Activated effector memory CD4-positive, alpha-beta T cell treated with anti-CD3 and anti-CD28 coated beads, Interleukin-2, amount 50 U/mL, for 16 hours (primary cell): Measurements from ENCODE around the gene DGKD.

ENCODE experiments used
- DNase-seq: peaks from one replicate; pipeline ENCODE4 v3.0.0-alpha.2; 2020

The DGKD gene

DNA sequence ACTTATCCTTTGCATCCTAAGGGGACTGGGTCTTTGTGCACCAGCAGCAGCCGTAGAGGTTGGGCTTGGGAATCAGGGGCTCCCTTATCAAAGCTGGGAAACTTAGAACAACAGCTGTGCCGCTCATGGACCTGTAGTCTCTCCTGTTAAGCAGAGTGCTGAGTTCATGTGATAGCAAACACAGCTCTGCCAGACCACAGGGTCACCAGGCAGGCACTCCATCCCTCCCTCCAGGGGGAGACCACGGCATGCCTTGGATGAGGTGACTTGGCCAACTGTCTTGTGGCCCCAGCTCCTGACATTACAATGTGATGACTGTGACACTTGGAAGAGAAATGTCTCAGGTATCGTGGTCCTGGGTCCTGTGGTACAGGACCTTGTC lies 60.0 kb downstream of the DGKD start:
- no peak for DNase-seq

DNA sequence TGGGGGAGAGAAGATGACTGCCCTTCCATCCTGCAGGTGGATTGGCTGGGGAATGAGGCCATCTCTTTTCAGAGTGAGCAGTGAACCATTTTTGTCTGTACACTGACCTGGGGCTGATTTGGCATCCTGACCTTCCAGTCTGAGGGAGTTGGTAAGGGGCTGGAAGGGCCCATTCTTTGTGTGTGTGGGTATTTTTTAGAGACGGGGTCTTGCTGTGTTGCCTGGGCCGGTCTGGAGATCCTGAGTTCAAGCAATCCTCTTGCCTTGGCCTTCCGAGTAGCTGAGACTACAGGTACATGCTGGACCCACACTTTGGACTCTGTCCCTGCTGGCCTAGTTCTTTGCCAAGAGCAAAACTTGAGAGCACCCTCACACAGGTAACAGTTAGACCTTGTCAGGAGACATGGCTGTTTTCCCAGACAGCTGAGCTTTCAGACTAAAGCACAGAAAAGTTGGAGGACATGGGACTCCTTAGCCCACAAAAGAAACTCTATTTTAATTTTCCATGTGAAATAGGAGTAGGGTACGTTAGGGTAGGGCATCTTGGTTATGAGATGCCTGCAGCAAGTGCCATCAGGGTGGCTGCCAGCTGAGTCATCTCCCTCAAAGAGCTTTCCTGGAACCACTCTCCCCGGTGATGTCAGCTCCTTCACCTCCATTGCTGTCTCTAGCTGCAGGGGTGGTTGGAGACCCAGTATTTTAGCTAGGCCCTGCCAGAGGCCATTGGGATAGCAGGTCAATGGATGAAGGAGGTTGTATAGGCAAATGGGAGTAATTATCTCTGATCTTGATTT lies 60.7 kb downstream of the DGKD start:
- DNase-seq: peak; percentile 79

DNA sequence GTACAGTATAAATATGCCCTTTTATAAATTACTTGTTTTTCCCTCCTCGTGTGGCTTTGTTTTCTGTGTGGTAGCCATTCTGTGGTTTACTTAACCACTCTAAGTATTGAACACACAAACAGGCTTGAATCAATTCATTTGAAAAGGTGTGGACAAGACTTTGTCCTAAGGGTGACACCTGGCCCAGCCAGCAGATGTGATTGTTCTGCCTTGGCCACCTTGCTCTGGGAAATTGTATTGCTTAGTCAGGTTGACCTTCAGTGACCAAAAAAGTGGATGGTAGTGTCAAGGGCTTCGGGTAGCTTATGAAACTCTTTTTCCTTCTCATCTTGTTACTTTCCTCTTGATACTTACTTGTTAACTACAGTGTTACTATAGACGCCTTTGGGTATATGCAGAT lies 61.9 kb downstream of the DGKD start:
- no peak for DNase-seq

DNA sequence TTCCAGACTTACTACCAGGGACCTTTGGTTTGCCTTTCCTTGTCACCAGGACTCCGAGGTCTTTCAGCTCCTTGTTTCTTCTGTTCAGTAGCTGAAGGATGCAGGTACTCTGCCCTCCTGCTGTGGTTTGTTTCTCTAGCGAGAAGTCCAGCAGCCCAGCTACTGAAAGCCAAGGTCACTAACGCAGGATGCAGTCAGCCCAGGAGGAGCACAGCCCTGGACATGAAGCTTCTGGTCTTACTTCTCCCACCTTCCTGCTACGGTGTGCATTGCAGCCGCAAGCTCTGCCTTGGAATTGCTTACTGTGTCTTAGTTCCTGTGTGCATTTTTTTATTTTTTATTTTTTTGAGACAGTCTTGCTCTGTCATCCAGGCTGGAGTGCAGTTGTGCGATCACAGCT lies 62.4 kb downstream of the DGKD start:
- DNase-seq: no peak

DNA sequence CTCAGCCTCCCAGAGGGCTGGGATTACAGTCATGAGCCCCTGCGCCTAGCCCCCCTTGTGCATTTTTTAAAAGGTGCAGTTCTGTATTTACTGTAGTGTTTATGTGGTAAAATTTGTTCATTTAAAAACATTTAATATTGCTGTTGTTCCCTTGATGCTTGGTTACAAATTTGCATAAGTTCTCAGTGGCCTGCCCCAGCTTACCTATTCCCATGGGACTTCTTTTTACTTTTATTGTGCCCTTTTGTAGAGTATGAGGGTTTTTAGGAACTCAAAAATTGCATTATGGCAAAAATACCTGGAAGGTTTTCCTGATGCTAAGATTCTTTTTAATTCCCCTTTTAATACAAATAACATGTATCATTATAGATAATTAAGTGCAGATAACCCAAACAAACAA lies 63.0 kb downstream of the DGKD start:
- no peak for DNase-seq

DNA sequence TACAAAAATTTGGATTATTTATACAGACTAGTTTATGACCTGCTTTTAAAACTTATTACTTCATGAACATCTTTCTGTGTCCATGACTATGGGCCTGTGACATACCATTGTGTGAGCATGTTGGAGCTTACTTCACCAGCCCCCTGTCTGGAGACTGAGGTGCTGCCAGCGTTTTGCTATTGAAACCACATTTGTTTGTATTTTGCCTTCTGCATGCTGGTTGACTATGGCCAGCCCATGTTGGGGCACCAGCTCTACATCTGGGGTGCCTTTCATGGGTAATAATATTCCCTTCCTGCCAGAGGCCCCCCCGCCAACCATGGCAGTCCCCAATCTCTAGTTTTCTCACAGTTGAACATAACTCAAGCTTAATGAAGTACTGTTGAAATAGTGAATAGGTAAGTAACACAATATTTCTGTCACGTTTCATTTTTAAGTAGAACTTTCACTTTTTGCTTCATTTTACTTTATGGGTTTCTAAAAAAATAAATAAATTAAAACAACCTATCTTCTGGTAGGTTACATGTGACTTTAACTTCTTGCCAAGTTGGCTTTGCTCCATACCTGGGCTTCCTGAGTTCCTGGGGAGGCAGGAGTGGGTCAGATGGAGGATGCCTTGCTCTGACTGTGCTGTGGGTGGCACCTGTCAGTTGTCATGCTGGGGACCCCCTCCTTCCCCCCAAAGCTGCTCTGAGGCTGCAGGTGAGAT lies 63.9 kb downstream of the DGKD start:
- DNase-seq: no peak

DNA sequence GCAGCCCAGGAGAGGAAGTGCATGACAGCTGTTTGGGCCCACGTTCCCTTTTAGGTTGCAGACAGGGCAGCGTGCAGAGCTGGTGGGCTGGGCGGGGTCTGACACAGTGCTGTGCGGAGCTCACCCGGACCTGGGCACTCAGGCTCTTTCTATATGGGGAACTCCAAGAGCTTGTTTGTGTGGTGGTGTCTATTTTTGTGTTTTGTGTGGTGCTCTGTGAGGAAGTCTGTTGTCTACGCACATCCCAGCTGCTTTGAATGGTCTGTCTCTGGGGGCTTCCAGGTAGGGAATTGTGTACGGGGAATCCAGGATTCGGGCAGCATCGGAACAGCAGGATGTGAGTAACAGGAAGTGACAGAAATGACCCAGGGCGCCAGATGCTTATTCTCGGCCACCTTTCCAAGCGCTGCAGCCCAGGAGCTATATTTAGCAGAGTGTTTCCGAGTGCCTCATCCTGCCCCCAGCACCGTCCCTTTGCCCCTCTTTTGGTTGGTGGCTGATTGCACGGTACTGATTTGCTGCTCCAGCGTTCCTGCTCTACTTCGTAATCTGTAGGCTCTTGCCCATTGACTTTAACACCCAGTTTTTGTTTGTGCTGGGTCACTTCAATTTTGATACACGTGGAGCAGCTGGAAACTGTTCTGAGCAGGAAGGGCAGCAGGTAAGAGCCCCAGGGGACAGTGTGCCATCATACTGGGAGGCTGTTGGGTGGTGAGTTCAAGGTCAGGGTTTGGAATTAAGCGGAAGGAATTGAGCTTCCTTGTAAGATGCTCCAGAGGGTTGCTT lies 64.7 kb downstream of the DGKD start:
- peak; percentile 77 for DNase-seq

DNA sequence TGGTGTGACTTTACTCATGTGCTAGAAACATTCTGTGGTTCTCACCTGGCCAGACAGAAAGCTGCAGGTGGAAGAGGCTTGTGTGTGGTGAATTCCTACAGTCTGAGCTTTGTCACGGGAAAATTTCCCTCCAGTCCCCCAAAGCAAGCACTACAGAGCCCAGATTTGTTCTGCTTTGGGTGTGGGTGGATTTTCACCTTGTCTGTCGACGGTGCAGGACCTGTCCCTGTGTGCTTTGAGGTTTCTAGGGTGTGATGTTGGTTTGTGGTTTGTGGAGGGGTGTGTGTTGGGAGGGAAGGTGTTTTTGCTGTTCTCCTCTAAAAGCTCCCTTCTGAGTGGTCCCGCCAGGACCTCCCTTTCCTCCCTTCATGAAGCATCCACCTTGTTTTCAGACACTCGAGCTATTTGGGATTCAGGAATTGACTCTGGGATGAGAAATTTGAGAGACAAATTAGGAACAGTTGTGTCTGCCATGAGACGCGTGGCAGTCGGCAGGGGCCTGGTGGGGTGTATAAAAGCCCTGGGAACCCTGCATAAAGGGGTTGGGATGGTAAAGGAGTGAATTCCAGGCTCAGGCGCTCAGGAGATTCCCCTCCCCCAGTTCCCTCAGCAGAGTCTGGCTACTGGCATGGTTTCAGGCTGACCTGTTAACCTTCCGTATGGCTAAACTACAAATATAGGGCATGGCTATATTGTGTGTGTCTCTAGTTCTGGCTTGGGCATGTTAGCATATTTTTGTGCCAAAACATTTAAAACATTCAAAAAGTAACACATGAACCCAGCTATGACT lies 65.5 kb downstream of the DGKD start:
- DNase-seq: peak; percentile 76

DNA sequence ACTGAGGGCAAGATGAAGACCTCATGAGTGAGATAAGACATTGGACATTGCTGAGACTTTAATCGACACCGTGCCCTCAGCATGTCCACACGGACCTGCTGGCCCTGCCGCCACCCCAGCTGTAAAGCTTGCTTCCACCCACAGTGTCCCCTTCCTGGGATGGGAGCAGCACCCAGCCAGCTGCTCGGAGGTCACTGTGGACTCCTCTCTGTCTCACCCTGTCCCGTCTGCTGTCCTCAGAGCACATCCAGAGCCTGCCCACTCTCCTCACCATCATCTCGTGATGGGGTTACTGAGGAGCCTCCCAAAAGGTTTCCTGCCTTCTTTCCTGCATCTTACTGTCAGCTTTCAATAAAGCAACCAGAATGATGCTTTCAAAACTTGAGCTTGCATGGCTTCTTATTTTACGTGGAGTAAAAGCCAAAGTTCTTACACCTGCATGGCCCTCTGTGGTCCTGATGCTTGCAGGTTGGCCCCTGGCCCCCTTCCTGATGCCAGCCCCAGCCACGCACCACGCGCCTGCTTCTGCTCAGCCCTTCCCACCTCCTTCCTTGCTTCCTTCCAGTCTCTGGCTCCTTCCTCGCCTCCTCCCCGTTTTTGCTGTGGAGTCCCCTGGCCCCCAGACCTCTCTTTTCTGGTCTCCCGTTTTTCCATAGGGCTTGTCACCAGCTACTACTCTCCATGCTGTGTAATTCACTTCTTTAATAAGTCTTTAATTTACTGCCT lies 67.0 kb downstream of the DGKD start:
- no peak for DNase-seq

DNA sequence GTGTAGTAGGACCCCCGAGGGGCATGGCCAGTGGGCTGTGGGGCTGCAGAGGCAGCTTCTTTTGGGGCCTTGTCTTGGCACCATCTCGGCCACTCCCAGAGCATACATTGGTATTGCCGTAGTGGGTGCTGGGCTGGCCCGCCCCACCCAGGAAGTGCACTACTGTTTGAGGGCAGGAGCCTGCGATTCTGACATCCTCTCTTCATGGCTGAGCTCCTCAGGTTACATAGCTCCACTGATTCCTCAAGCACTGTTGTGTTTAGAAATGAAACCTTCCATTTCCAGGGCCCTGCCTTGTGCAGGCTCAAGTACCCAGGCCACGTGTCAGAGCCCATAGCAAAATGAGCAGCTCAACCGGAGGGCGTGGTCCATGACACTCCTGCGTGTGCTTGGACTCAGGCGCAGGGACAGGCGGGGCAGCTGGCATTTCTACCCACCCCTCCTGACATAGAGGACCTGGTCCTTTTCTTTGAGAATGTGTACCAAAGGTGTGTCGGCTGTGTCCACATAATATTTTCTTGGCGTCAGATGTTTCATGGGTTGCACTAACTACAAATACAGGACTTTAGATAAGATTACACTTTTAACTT lies 67.9 kb downstream of the DGKD start:
- peak; percentile 85 for DNase-seq

DNA sequence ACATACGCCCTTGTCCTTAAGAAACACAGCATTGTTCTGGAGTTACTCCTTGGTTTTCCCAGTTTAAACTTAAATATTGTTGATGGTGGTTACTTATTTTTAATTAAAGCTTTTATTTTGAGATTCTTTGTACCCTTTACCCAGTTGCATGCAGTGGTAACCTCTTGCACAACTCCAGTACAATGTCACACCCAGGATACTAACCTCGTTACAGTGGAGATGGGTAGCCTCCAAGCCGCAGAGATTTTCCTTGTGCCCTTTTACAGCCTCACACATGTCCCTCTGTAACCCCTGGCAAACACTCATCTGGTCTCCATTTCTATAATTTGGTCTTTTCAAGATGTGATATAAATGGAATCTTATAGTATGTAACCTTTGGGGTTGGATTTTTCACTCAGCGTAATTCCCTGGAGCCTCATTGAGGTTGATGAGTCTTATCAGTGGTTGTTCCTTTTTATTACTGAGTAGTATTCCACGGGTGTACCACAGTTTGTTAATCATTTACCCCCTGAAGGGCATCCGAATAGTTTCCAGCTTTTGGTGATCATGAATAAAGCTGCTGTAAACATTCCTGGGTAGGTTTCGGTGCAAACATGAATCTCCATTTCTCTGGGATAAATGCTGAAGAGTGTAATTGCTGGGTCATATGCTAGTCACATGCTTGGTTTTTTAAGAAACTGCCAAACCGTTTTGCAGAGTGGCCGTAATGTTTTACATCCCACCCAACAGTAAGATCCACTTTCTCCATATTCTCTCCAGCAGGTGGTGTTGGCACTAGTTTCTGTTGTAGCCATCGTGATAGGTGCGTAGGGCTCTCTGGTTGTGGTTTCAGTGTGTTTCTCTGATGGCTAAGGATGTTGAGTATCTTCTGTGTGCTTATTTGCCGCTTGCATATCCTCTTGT lies 68.6 kb downstream of the DGKD start:
- no peak for DNase-seq

DNA sequence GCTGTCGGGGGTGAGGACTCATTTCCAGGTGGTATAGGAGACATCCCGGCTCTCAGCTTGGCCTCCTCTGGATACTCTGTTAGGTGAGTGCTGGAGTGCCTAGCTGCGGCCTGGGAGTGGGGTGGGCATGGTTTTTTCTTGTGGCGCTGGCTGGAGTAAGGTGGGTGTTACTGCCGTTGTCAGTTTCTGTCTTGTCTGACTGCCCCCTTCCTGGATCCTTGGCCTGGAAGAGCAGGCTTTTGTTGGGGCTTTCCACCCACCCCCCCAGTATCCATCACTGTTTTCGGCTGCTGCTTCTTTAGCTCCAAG lies 69.2 kb downstream of the DGKD start:
- DNase-seq: no peak

DNA sequence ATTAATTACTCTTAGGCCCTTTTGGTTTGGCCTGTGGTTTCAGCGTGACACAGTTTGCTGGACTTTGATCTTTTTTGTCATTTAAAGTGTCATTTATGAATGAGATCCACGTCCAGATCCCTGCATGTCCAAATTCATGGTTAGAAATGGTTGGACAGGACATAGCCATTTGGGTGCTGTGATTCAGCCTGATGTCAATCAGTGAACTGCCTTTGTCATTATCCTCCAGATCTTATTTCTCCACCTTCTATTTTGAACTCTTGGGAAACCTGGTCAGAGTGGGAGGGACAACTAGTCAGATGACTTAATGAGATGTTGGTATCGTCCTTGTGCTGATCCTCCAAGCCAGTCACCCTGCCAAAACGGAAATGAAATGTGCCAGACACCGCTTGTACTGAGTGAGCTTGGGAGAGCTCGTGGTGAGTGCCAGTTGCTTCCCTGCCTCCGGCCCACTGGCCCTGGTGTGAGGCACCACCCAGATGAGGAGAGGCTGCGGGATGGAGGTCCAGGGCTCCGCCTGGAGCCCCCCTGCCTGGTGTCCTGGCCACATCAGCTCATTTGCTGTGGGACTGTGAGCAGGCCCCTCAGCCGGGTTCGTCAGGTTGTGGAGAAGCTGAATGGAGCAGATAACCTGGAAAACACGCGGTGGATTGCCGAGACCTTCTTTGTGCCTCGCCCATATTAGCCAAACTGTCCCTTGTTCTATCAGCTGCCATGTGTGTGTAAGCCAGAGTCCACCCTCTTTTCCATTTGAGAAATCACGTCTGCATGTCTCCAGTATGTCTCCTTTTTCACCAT lies 70.1 kb downstream of the DGKD start:
- peak; percentile 47 for DNase-seq

DNA sequence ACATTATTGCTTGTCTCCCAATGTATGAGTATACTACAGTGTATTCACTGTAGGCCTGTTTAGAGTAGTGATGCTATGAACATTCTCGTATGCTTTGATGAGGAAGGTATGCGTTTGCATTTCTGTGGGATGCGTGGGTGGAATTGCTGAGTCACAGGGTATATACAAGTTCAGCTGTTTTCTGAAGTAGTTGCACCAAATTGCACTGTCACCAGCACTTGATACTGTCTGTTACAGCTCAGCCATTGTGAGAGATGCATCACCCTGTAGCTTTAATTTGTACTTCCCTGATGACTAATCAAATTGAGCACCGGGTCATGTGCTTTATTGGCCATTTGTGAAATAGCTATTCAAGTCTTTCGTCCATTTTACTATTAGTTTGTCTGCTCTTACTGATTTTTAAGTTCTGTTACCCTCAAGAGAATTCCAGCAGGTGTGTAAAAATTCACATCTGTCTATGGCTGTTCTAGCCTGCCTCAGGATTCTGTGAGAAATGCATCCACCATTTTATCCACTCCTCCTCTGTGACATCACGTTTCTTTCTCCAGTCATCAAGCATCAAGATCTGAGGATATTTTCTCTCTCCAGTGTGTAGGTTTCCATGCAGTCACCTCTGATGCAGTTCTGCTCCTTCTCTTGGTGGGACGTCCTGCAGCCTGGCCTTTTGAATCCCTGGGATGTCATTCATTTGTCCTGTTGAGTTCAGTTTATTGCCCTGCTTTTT lies 72.5 kb downstream of the DGKD start:
- peak; percentile 88 for DNase-seq

DNA sequence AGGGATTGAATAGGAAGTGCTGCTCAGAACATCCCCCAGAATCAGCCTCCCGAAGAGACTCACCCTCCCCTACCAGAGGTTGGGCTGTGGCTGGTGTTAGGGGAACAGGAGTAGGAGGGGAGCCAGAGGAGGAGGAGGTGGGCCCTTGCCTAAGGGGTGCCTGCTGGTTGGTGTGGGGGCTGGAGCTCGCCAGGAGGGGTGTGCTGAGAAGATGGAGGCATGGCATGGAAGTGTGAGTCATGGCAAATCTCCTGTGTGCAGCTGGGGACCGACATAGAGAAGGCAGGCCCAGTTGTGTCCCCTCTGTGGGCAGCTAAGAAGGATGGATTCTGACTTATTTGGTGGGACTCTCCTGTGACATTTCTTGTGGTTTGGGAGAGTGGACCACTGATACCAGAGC lies 73.7 kb downstream of the DGKD start:
- DNase-seq: no peak

DNA sequence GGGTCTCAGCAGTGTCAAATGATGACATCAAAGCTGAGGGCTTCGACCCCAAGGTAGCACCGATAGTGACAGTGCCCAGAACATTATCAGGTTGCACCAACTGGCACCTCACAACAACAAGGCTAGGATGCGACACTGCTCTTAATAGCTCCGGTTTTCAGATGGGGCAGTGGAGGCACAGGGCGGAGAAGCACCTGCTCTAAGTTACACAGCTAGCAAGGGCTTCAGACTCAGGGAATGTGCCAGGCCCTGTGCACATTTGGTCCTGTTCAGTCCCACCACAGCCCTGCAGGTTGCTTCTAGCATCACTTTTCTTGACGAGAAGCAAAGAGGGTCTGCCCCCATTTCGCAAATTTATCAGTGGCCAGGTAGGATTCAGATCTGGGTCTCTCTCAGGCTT lies 74.1 kb downstream of the DGKD start:
- no peak for DNase-seq

DNA sequence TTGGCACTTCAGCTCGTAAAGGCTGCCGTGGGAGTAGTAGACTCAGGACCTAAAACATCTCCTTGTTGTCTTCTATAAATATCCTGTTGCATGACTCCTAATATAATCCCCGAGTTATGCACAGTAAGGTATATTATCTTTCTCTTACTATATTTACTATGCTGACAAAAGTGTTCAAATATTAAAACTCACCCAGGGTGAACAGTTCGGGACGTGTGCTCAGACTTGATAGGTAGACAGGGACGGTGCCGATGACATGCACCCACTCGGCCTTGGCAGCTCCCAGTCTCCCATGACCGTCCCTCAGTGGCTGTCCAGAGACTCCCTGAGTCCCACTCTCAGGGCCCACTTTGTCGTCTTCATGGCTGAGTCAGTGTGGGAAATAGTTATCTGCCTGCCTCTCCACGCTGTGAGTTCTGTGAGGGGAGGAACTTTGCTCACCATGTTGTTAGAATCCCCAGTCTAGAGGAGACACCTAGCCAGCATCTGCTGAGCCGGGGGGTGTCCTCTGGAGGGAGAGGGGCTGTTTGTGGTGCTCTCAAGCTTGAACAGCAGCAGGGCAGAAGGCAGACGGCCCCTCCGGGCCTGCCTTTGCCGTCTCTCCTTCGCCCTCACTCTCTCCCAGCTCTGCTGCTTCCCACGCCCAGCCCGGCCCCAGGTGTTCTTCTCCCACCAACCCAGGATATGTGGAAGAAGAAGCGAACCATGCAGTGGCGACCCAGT lies 75.0 kb downstream of the DGKD start:
- peak; percentile 38 for DNase-seq

DNA sequence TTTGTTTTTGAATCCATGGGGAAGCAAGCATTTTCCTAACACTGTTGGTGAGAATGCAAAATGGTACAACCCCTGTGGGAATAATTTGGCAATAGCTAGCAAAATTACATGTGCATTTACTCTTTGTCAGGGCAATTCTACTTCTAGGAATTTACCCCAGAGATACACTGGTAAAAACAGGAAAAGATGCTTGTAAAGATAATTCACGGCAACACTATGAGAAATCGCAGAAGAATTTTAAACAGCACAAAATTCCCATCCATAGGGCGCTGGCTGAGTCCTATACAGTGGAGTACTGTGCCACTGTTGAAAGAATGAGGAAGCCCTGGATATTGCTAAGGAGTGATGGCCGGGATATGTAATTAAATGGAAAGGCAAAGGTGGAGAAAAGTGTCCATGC lies 75.8 kb downstream of the DGKD start:
- no peak for DNase-seq

DNA sequence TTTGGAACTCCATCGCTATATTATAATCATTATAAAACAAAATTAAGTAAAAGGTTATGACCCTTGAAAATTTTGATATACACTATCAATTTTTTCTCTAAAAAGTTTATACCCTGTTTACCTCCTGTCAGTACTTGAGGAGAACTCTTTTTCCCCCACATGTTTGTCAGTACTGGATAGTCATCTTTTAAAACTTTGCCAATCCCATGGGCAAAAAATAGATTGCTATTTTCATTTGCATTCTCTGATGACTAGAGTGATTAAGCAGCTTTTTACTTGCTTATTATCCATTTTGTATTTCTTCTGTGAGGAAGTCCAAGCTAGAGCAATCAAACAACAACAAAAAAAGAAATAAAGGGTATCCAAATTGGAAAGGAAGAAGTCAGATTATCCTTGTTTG lies 76.4 kb downstream of the DGKD start:
- no peak for DNase-seq
